Liver (tissue), 9 donors: Measurements from ENCODE around the gene NDUFA8. TPM values are rescaled to one million over a fixed set of nuclear protein-coding genes. Genes with fewer than 3 reads are reported as not detected.

ENCODE experiments used
- DNase-seq: peaks from one replicate; pipeline ENCODE4 v3.0.0-alpha.2; 2017; ENCODE audit warnings: low spot score
- H3K27ac ChIP-seq, 2 donors: one replicate each; pipeline ENCODE4 v1.7.0; 2013; ENCODE audit warnings: inconsistent platforms in 2 of 2, low read length in 2 of 2, control low read depth in 1 of 2, low read depth in 1 of 2, mild to moderate bottlenecking in 1 of 2
- H3K27me3 ChIP-seq, 4 donors: one replicate each; pipeline versions ENCODE4 v1.6.1 to v1.7.0; 2013; ENCODE audit warnings: low read length in 3 of 4, inconsistent platforms in 1 of 4, mild to moderate bottlenecking in 1 of 4, moderate library complexity in 1 of 4; ENCODE audit not compliant: control insufficient read depth in 4 of 4, insufficient read depth in 4 of 4
- H3K36me3 ChIP-seq, 4 donors: one replicate each; pipeline versions ENCODE4 v1.6.1 to v1.7.0; 2013; ENCODE audit warnings: low read length in 3 of 4, mild to moderate bottlenecking in 3 of 4, low read depth in 1 of 4, moderate library complexity in 1 of 4; ENCODE audit not compliant: control insufficient read depth in 4 of 4, insufficient read depth in 3 of 4
- H3K4me1 ChIP-seq, 4 donors: one replicate each; pipeline versions ENCODE4 v1.6.1 to v1.7.0; 2013; ENCODE audit warnings: low read length in 3 of 4, mild to moderate bottlenecking in 3 of 4, moderate library complexity in 1 of 4; ENCODE audit not compliant: control insufficient read depth in 4 of 4, insufficient read depth in 4 of 4
- H3K4me3 ChIP-seq, 3 donors: one replicate each; pipeline versions ENCODE4 v1.6.1 to v1.7.0; 2013; ENCODE audit warnings: low read length in 3 of 3, control low read depth in 1 of 3, low read depth in 1 of 3, mild to moderate bottlenecking in 1 of 3
- H3K9ac ChIP-seq, 2 donors: one replicate each; pipeline ENCODE4 v1.7.0; 2013; ENCODE audit warnings: low read length in 2 of 2, mild to moderate bottlenecking in 2 of 2, moderate library complexity in 2 of 2, control low read depth in 1 of 2, low read depth in 1 of 2
- H3K9me3 ChIP-seq, 4 donors: one replicate each; pipeline versions ENCODE4 v1.6.1 to v1.7.0; 2013; ENCODE audit warnings: low read length in 3 of 4; ENCODE audit not compliant: control insufficient read depth in 4 of 4
- EGR1 ChIP-seq, 2 donors: IDR thresholded peaks; 2 replicates each; pipeline ENCODE4 v1.6.1; 2016 to 2018; ENCODE audit warnings: antibody characterized with exemption in 2 of 2, low read depth in 2 of 2
- FOXA1 ChIP-seq: IDR thresholded peaks from 2 replicates; pipeline ENCODE4 v1.6.1; 2016; ENCODE audit warnings: antibody characterized with exemption
- FOXA2 ChIP-seq: IDR thresholded peaks from 2 replicates; pipeline ENCODE4 v1.6.1; 2016; ENCODE audit warnings: antibody characterized with exemption
- GABPA ChIP-seq, 2 donors: IDR thresholded peaks in 1 of 2; conservative IDR thresholded peaks in 1 of 2; 2 replicates each; pipeline ENCODE4 v1.6.1; 2016; ENCODE audit warnings: antibody characterized with exemption in 2 of 2, mild to moderate bottlenecking in 1 of 2, moderate library complexity in 1 of 2
- HNF4A ChIP-seq, 2 donors: conservative IDR thresholded peaks; 2 replicates each; pipeline ENCODE4 v1.6.1; 2016; ENCODE audit warnings: antibody characterized with exemption in 2 of 2, mild to moderate bottlenecking in 2 of 2
- HNF4G ChIP-seq: IDR thresholded peaks from 2 replicates; pipeline ENCODE4 v1.6.1; 2016; ENCODE audit warnings: antibody characterized with exemption
- JUND ChIP-seq, 2 donors: IDR thresholded peaks; 2 replicates each; pipeline ENCODE4 v1.6.1; 2016; ENCODE audit warnings: antibody characterized with exemption in 2 of 2
- MAX ChIP-seq: IDR thresholded peaks from 2 replicates; pipeline ENCODE4 v1.6.1; 2016; ENCODE audit warnings: antibody characterized with exemption
- NR2F2 ChIP-seq: IDR thresholded peaks from 2 replicates; pipeline ENCODE4 v1.6.1; 2016; ENCODE audit warnings: antibody characterized with exemption
- RXRA ChIP-seq, 2 donors: IDR thresholded peaks; 2 replicates each; pipeline ENCODE4 v1.6.1; 2017 to 2018; ENCODE audit warnings: antibody characterized with exemption in 2 of 2, mild to moderate bottlenecking in 1 of 2
- SP1 ChIP-seq: IDR thresholded peaks from 2 replicates; pipeline ENCODE4 v1.6.1; 2018; ENCODE audit warnings: antibody characterized with exemption, mild to moderate bottlenecking
- TAF1 ChIP-seq: conservative IDR thresholded peaks from 2 replicates; pipeline ENCODE4 v1.6.1; 2016; ENCODE audit warnings: antibody characterized with exemption, mild to moderate bottlenecking
- YY1 ChIP-seq: IDR thresholded peaks from 2 replicates; pipeline ENCODE4 v1.6.1; 2016; ENCODE audit warnings: antibody characterized with exemption, mild to moderate bottlenecking
- ZBTB33 ChIP-seq: IDR thresholded peaks from 2 replicates; pipeline ENCODE4 v1.6.1; 2016; ENCODE audit warnings: antibody characterized with exemption
- WGBS: extraction: QIAGEN DNeasy Blood & Tissue Kit; methylation state at CpG from one replicate; pipeline ENCODE4 v1.1.7; 2013; 5-methylcytosine and 5-hydroxymethylcytosine counted together
- polyA plus RNA-seq, 2 donors: library from polyadenylated mRNA; stranded (reverse) in 1 of 2; unstranded in 1 of 2; fragments of 200-250 nt in 1 of 2; fragments of >200 nt in 1 of 2; fragmentation: Nextera tagmentation in 1 of 2; extraction: Ambion mirVana in 1 of 2; gene quantifications; one replicate each; pipeline versions ENCODE4 v1.2.1 to v1.2.3, GENCODE V29; 2013 to 2015
- total RNA-seq, 2 donors: library from RNA; depleted of rRNA; stranded (reverse); fragments of >200 nt; gene quantifications; one replicate each; pipeline ENCODE4 v1.2.3, GENCODE V29; 2014
- TF ChIP-seq, protein P1 (sequence below): fragments of 150-350 bp; IDR thresholded peaks from 2 replicates; pipeline ENCODE4 v1.5.1; 2017; ENCODE audit warnings: improper control_type of control experiment, low read depth, low read length; ENCODE audit not compliant: missing input control
- TF ChIP-seq, protein P2 (sequence below): IDR thresholded peaks from 2 replicates; pipeline ENCODE4 v1.6.1; 2016; ENCODE audit warnings: antibody characterized with exemption
- TF ChIP-seq, protein P3 (sequence below): IDR thresholded peaks from 2 replicates; pipeline ENCODE4 v1.6.1; 2016; ENCODE audit warnings: antibody characterized with exemption, mild to moderate bottlenecking
- donor health status: healthy.
- donor health status: healthy.
- donor health status: healthy.
- donor health status: healthy.
- donor health status: healthy.

Gene NDUFA8
- total and polyA plus RNA-seq, 4 donors = 24.9 to 51.9 (median 38.8) TPM

GRCh38 chr9:122130837-122131236 lies 28.7 kb downstream of the NDUFA8 start:
- Histone ChIP-seq H3K27me3 (peaks cover 0 to 6% (median 2%) of the 10 kb centered on the region in 4 donors), H3K27ac (no peak overlapping the region), H3K4me1 (peaks cover 0 to 10% (median 2%) of the 10 kb centered on the region in 4 donors), H3K9me3 (no peaks in the 10 kb centered on the region), H3K9ac (no peak overlapping the region), H3K4me3 (no peak overlapping the region), H3K36me3 (no peaks in the 10 kb centered on the region)
- 75% methylated on average over 4 of the region's 4 CpGs for WGBS
- no peak for DNase-seq
- no peak for TF ChIP-seq FOXA2
- no peak for TF ChIP-seq RXRA (IDR thresholded peaks at IDR 0.05)
- TF ChIP-seq HNF4G = no peak
- no peak for TF ChIP-seq JUND (IDR thresholded peaks at IDR 0.05)
- no peak for TF ChIP-seq ZBTB33
- no peak for TF ChIP-seq HNF4A (conservative IDR thresholded peaks at IDR 0.05)
- TF ChIP-seq, protein P1, sequence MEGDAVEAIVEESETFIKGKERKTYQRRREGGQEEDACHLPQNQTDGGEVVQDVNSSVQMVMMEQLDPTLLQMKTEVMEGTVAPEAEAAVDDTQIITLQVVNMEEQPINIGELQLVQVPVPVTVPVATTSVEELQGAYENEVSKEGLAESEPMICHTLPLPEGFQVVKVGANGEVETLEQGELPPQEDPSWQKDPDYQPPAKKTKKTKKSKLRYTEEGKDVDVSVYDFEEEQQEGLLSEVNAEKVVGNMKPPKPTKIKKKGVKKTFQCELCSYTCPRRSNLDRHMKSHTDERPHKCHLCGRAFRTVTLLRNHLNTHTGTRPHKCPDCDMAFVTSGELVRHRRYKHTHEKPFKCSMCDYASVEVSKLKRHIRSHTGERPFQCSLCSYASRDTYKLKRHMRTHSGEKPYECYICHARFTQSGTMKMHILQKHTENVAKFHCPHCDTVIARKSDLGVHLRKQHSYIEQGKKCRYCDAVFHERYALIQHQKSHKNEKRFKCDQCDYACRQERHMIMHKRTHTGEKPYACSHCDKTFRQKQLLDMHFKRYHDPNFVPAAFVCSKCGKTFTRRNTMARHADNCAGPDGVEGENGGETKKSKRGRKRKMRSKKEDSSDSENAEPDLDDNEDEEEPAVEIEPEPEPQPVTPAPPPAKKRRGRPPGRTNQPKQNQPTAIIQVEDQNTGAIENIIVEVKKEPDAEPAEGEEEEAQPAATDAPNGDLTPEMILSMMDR = no peak
- TF ChIP-seq, protein P2, sequence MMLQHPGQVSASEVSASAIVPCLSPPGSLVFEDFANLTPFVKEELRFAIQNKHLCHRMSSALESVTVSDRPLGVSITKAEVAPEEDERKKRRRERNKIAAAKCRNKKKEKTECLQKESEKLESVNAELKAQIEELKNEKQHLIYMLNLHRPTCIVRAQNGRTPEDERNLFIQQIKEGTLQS = no peak
- TF ChIP-seq NR2F2 = no peak
- no peak for TF ChIP-seq MAX
- TF ChIP-seq, protein P3, sequence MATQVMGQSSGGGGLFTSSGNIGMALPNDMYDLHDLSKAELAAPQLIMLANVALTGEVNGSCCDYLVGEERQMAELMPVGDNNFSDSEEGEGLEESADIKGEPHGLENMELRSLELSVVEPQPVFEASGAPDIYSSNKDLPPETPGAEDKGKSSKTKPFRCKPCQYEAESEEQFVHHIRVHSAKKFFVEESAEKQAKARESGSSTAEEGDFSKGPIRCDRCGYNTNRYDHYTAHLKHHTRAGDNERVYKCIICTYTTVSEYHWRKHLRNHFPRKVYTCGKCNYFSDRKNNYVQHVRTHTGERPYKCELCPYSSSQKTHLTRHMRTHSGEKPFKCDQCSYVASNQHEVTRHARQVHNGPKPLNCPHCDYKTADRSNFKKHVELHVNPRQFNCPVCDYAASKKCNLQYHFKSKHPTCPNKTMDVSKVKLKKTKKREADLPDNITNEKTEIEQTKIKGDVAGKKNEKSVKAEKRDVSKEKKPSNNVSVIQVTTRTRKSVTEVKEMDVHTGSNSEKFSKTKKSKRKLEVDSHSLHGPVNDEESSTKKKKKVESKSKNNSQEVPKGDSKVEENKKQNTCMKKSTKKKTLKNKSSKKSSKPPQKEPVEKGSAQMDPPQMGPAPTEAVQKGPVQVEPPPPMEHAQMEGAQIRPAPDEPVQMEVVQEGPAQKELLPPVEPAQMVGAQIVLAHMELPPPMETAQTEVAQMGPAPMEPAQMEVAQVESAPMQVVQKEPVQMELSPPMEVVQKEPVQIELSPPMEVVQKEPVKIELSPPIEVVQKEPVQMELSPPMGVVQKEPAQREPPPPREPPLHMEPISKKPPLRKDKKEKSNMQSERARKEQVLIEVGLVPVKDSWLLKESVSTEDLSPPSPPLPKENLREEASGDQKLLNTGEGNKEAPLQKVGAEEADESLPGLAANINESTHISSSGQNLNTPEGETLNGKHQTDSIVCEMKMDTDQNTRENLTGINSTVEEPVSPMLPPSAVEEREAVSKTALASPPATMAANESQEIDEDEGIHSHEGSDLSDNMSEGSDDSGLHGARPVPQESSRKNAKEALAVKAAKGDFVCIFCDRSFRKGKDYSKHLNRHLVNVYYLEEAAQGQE = no peak
- TF ChIP-seq EGR1 (IDR thresholded peaks at IDR 0.05; ENCODE audit: low read depth in 2 of 2) = no peak
- TF ChIP-seq FOXA1 = no peak
- TF ChIP-seq SP1 = no peak

GRCh38 chr9:122129969-122130368 lies 29.6 kb downstream of the NDUFA8 start:
- Histone ChIP-seq H3K27me3 (peaks cover 0 to 6% (median 2%) of the 10 kb centered on the region in 4 donors), H3K27ac (no peak overlapping the region), H3K4me1 (peaks cover 0 to 15% (median 3%) of the 10 kb centered on the region in 4 donors), H3K9ac (no peak overlapping the region), H3K9me3 (no peaks in the 10 kb centered on the region), H3K36me3 (no peaks in the 10 kb centered on the region), H3K4me3 (no peak overlapping the region)
- no peak for TF ChIP-seq TAF1
- no peak for TF ChIP-seq YY1
- no peak for TF ChIP-seq FOXA2
- TF ChIP-seq FOXA1 = no peak
- TF ChIP-seq GABPA (IDR thresholded peaks at IDR 0.05 in 1 of 2, conservative IDR thresholded peaks at IDR 0.05 in 1 of 2) = no peak
- no peak for TF ChIP-seq HNF4A (conservative IDR thresholded peaks at IDR 0.05)
- no peak for TF ChIP-seq EGR1 (IDR thresholded peaks at IDR 0.05; ENCODE audit: low read depth in 2 of 2)
- no peak for TF ChIP-seq HNF4G
- TF ChIP-seq, protein P3 = no peak
- TF ChIP-seq, protein P2 = no peak
- TF ChIP-seq, protein P1 = no peak
- no peak for TF ChIP-seq RXRA (IDR thresholded peaks at IDR 0.05)
- DNase-seq = no peak
- WGBS = 93% methylated on average over 2 of the region's 2 CpGs
